Peyer's patch (tissue), 4 donors: ENCODE data around the gene KRTAP5-5.

Experiments
- POLR2A ChIP-seq, 2 donors: fragments of 450-650 bp; IDR thresholded peaks; one replicate each; pipeline ENCODE4 v1.5.1; 2017; ENCODE audit warnings: antibody characterized with exemption in 2 of 2, mild to moderate bottlenecking in 2 of 2, moderate library complexity in 2 of 2
- TF ChIP-seq, protein P1 (sequence below), 6 experiments: fragments of 450-650 bp in 4 of 6; fragments of 200-600 bp in 2 of 6; sonication (generic) in 1 of 6; IDR thresholded peaks; one replicate each; pipeline ENCODE4 v1.5.1; 2017 to 2019; ENCODE audit warnings: antibody characterized with exemption in 6 of 6, mild to moderate bottlenecking in 3 of 6, moderate library complexity in 1 of 6

DNA sequence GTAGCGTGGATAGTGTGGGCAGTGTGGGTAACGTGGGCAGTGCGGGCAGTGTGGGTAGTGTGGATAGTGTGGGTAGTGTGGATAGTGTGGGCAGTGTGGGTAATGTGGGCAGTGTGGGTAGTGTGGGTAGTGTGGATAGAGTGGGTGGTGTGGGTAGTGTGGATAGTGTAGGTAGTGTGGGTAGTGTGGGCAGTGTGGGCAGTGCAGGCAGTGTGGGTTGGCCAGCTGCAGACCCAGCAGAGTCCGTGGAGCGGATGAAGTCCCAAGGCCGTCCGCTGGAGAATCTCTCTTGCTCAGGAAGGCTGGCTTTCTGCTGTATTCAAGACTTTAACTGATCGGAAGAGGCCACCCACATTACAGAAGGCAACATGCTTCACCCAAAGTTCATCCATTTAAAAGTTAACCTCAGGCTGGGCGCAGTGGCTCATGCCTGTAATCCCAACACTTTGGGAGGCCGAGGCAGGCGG, 41.4 kb downstream of the KRTAP5-5 start:
- TF ChIP-seq, protein P1, sequence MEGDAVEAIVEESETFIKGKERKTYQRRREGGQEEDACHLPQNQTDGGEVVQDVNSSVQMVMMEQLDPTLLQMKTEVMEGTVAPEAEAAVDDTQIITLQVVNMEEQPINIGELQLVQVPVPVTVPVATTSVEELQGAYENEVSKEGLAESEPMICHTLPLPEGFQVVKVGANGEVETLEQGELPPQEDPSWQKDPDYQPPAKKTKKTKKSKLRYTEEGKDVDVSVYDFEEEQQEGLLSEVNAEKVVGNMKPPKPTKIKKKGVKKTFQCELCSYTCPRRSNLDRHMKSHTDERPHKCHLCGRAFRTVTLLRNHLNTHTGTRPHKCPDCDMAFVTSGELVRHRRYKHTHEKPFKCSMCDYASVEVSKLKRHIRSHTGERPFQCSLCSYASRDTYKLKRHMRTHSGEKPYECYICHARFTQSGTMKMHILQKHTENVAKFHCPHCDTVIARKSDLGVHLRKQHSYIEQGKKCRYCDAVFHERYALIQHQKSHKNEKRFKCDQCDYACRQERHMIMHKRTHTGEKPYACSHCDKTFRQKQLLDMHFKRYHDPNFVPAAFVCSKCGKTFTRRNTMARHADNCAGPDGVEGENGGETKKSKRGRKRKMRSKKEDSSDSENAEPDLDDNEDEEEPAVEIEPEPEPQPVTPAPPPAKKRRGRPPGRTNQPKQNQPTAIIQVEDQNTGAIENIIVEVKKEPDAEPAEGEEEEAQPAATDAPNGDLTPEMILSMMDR (IDR thresholded peaks at IDR 0.05) = no peak
- no peak for TF ChIP-seq POLR2A (IDR thresholded peaks at IDR 0.05)
